GM18505 (cell line): ENCODE data around the gene NEU4.

ENCODE experiments used
- ATAC-seq: cut with Tn5 transposase; IDR thresholded peaks from one replicate; pipeline ENCODE4 v1.9.1; 2021; ENCODE audit not compliant: unreplicated experiment
- POLR2A ChIP-seq: IDR thresholded peaks from 4 replicates; pipeline ENCODE4 v1.6.1; 2011; ENCODE audit warnings: borderline replicate concordance; ENCODE audit not compliant: insufficient read depth, insufficient read length; ENCODE audit errors: extremely low read depth

Gene NEU4

GRCh38 chr2:241809383-241810306 is 652 bp downstream of the NEU4 start:
- no peak for TF ChIP-seq POLR2A
- ATAC-seq: no peak

GRCh38 chr2:241810307-241811200 is 1.6 kb downstream of the NEU4 start:
- no peak for TF ChIP-seq POLR2A
- ATAC-seq: no peak

- no peak for ATAC-seq
Observed at GRCh38 chr2:241811201-241811951, 2.4 kb downstream of the NEU4 start.

GRCh38 chr2:241811952-241812729 is 3.1 kb downstream of the NEU4 start:
- TF ChIP-seq POLR2A: no peak
- ATAC-seq: no peak

More at GRCh38 chr2:241811201-241811951, 2.4 kb downstream of the NEU4 start:
- TF ChIP-seq POLR2A: no peak

- no peak for ATAC-seq
- no peak for TF ChIP-seq POLR2A
Observed at GRCh38 chr2:241812730-241813643, 4.0 kb downstream of the NEU4 start.

DNA sequence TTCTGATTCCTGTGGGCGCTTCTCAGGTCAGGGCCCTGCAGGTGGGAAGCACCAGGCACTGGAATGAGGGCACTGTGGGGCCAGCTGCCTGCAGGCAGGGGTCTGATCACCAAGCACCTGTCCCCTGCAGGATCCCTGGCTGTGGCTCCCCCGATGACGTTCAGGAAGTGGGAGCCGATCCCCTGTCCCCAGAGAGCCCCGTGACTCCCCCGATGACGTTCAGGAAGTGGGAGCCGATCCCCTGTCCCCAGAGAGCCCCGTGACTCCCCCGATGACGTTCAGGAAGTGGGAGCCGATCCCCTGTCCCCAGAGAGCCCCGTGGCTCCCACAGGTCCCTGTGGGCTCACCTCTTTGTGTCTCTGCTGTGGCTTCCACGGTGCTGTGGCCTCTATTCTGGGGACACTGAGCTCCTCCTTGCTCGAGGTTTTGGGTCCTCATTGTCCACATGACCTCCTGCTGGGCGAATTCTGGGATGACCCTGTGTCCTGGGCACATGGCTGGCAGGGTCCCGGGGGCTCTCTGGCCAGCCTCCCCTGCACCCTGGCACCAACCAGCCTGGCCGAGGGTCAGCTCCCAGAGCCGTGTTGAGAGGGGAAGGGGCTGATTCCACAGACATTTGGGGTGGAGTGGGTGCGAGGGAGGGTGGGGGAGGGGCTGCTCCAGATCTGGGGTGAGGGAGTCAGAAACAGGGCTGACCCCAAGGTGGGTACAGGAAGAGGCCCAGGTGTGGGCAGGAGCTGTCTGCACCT is 4.8 kb downstream of the NEU4 start:
- TF ChIP-seq POLR2A: no peak
- no peak for ATAC-seq

GRCh38 chr2:241814393-241814642 is 5.3 kb downstream of the NEU4 start:
- ATAC-seq: no peak
- no peak for TF ChIP-seq POLR2A

DNA sequence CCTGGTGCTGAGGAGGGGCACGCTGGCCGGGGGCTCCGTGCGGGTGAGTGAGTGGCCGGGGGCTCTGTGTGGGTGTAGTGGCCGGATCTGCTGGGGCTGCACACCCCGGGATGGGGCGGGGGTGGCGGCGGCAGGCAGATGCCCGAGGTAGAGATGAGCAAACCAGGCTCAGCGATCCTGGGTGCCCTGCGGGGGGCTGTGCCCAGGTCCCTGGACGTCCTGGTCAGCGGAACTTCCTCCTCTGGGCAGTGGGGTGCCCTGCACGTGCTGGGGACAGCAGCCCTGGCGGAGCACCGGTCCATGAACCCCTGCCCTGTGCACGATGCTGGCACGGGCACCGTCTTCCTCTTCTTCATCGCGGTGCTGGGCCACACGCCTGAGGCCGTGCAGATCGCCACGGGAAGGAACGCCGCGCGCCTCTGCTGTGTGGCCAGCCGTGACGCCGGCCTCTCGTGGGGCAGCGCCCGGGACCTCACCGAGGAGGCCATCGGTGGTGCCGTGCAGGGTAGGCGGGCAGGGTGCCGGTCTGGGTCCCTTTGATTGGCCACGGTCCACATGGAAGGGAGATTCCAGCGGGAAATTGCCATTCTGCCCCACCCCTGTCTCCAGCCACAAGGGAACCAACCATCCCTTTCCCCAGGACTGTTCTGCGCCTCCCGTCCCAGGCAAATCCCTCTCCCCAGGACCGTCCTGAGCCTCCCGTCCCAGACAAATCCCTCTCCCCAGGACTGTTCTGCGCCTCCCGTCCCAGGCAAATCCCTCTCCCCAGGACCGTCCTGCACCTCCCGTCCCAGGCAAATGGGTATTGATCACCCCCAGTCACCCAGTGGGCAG is 5.9 kb downstream of the NEU4 start:
- ATAC-seq: no peak
- no peak for TF ChIP-seq POLR2A

DNA sequence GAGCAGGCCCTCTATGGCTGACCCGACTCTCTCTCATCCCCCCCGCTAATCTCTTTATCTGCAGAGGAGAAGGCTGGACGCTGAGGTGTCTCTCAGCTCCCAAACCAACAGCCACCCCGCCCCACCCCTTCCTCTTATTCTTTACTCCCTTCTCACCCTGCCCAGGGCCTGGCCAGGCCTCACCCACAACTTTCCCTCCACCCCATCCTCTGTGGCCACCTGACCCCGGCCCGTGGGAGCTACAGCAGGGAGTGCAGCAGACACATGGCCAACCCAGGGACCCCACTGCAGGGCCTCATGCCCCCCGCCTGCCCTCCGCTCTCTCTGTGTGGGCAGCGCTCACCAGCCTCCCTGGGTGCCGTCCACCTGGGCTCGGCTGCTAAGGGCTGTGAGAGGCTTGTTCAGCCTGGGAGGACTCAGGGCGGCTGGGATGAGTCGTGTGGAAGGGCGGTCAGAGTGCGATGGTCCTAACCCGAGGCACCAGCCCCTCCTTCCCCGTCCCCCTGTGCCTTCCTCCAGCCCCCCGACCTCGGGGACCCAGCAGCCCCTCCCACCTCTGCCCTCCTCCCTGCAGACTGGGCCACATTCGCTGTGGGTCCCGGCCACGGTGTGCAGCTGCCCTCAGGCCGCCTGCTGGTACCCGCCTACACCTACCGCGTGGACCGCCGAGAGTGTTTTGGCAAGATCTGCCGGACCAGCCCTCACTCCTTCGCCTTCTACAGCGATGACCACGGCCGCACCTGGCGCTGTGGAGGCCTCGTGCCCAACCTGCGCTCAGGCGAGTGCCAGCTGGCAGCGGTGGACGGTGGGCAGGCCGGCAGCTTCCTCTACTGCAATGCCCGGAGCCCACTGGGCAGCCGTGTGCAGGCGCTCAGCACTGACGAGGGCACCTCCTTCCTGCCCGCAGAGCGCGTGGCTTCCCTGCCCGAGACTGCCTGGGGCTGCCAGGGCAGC is 6.8 kb downstream of the NEU4 start:
- TF ChIP-seq POLR2A: no peak
- ATAC-seq: no peak
